ENCODE data around the gene C19orf44. TPM values are rescaled to one million over a fixed set of nuclear protein-coding genes. Genes with fewer than 3 reads are reported as not detected.

The C19orf44 gene
- total RNA-seq, 1 donor from 2014 or later = 7.4 TPM

- Histone ChIP-seq H3K27me3 (no peaks in the 10 kb centered on the region), H3K27ac (no peak overlapping the region), H3K4me3 (no peak overlapping the region), H3K36me3 (peaks cover 0 to 97% of the 10 kb centered on the region in 2 donors), H3K9me3 (no peaks in the 10 kb centered on the region), H3K4me1 (no peaks in the 10 kb centered on the region)
- TF ChIP-seq, protein P1, sequence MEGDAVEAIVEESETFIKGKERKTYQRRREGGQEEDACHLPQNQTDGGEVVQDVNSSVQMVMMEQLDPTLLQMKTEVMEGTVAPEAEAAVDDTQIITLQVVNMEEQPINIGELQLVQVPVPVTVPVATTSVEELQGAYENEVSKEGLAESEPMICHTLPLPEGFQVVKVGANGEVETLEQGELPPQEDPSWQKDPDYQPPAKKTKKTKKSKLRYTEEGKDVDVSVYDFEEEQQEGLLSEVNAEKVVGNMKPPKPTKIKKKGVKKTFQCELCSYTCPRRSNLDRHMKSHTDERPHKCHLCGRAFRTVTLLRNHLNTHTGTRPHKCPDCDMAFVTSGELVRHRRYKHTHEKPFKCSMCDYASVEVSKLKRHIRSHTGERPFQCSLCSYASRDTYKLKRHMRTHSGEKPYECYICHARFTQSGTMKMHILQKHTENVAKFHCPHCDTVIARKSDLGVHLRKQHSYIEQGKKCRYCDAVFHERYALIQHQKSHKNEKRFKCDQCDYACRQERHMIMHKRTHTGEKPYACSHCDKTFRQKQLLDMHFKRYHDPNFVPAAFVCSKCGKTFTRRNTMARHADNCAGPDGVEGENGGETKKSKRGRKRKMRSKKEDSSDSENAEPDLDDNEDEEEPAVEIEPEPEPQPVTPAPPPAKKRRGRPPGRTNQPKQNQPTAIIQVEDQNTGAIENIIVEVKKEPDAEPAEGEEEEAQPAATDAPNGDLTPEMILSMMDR (IDR thresholded peaks at IDR 0.05) = no peak
- TF ChIP-seq POLR2A (IDR thresholded peaks at IDR 0.05) = no peak
- TF ChIP-seq POLR2AphosphoS5 (IDR thresholded peaks at IDR 0.05; ENCODE audit: insufficient read depth in 1 of 2, low read depth in 1 of 2) = no peak
- no peak for DNase-seq (ENCODE audit: extremely low spot score in 2 of 2)
- intact Hi-C loops (cut with DNase I) = no loop called here
Measured at GRCh38 chr19:16531380-16531669, 35.1 kb downstream of the C19orf44 start.

- H3K27ac ChIP-seq = no peak overlapping the region
- TF ChIP-seq POLR2A (IDR thresholded peaks at IDR 0.05) = no peak
- no peaks in the 10 kb centered on the region for H3K9me3 ChIP-seq
- no peak for DNase-seq (ENCODE audit: extremely low spot score in 2 of 2)
- no peaks in the 10 kb centered on the region for H3K4me1 ChIP-seq
- H3K4me3 ChIP-seq = no peak overlapping the region
- peaks cover 0 to 83% of the 10 kb centered on the region in 2 donors for H3K36me3 ChIP-seq
- intact Hi-C loops (cut with DNase I) = no loop called here
- no peaks in the 10 kb centered on the region for H3K27me3 ChIP-seq
Measured at GRCh38 chr19:16532440-16533234, 36.4 kb downstream of the C19orf44 start.

GRCh38 chr19:16535381-16535780 lies 39.2 kb downstream of the C19orf44 start:
- no peaks in the 10 kb centered on the region for H3K27me3 ChIP-seq
- DNase-seq (ENCODE audit: extremely low spot score in 2 of 2) = no peak
- no peak overlapping the region for H3K4me3 ChIP-seq
- no peak for TF ChIP-seq POLR2AphosphoS5 (IDR thresholded peaks at IDR 0.05; ENCODE audit: insufficient read depth in 1 of 2, low read depth in 1 of 2)
- TF ChIP-seq, protein P1 (IDR thresholded peaks at IDR 0.05) = no peak
- TF ChIP-seq POLR2A (IDR thresholded peaks at IDR 0.05) = no peak
- H3K27ac ChIP-seq = no peak overlapping the region
- peaks cover 22% of the 10 kb centered on the region for H3K4me1 ChIP-seq
- intact Hi-C loops (cut with DNase I) = no loop called here
- no peaks in the 10 kb centered on the region for H3K9me3 ChIP-seq
- peaks cover 0 to 69% of the 10 kb centered on the region in 2 donors for H3K36me3 ChIP-seq

- H3K27ac ChIP-seq = no peak overlapping the region
- DNase-seq (ENCODE audit: extremely low spot score in 2 of 2) = no peak
- TF ChIP-seq POLR2AphosphoS5 (IDR thresholded peaks at IDR 0.05; ENCODE audit: insufficient read depth in 1 of 2, low read depth in 1 of 2) (no peak), POLR2A (IDR thresholded peaks at IDR 0.05) (no peak)
- TF ChIP-seq, protein P1 (IDR thresholded peaks at IDR 0.05) = no peak
- H3K36me3 ChIP-seq = peaks cover 0 to 61% of the 10 kb centered on the region in 2 donors
- H3K4me1 ChIP-seq = peaks cover 30% of the 10 kb centered on the region
- H3K9me3 ChIP-seq = no peaks in the 10 kb centered on the region
- intact Hi-C loops (cut with DNase I) = no loop called here
- H3K27me3 ChIP-seq = no peaks in the 10 kb centered on the region
- H3K4me3 ChIP-seq = no peak overlapping the region
Measured at GRCh38 chr19:16536130-16536529, 39.9 kb downstream of the C19orf44 start.

- TF ChIP-seq POLR2AphosphoS5 (IDR thresholded peaks at IDR 0.05; ENCODE audit: insufficient read depth in 1 of 2, low read depth in 1 of 2) = no peak
- TF ChIP-seq POLR2A (IDR thresholded peaks at IDR 0.05) = no peak
- TF ChIP-seq, protein P1 (IDR thresholded peaks at IDR 0.05) = no peak
- H3K27ac ChIP-seq = no peak overlapping the region
- H3K27me3 ChIP-seq = no peaks in the 10 kb centered on the region
- H3K4me1 ChIP-seq = peaks cover 36% of the 10 kb centered on the region
- no peak for DNase-seq (ENCODE audit: extremely low spot score in 2 of 2)
- peaks cover 0 to 51% of the 10 kb centered on the region in 2 donors for H3K36me3 ChIP-seq
- intact Hi-C loops (cut with DNase I) = no loop called here
- H3K9me3 ChIP-seq = no peaks in the 10 kb centered on the region
- H3K4me3 ChIP-seq = no peak overlapping the region
Measured at GRCh38 chr19:16537111-16537510, 40.9 kb downstream of the C19orf44 start.

Data from vagina (tissue), 2 donors.